HG02759 (cell line): ENCODE results near the gene LARGE1.

ENCODE experiments used
- ATAC-seq: cut with Tn5 transposase; IDR thresholded peaks from one replicate; pipeline ENCODE4 v1.9.1; 2021; ENCODE audit warnings: mild to moderate bottlenecking, moderate library complexity; ENCODE audit not compliant: unreplicated experiment

The LARGE1 gene

DNA sequence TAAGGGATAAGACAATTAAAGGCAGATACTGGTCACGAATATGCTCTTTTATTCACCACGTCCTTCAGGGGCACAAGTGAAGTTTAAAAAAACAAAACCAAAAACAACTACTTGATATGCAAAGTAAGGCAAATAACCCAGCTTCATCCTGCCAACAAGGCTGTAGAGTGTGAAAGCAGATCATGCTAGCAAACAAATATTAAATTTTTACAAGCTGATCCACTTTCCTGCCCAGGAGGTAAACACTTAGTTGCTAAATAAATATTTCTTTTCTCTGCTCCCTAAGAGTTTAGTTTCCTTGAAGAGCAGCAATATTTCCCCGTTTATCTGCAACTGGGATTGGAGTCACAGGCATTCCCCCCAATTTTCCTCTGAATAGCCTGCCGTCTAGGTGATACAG, 300.2 kb downstream of the LARGE1 start:
- no peak for ATAC-seq

DNA sequence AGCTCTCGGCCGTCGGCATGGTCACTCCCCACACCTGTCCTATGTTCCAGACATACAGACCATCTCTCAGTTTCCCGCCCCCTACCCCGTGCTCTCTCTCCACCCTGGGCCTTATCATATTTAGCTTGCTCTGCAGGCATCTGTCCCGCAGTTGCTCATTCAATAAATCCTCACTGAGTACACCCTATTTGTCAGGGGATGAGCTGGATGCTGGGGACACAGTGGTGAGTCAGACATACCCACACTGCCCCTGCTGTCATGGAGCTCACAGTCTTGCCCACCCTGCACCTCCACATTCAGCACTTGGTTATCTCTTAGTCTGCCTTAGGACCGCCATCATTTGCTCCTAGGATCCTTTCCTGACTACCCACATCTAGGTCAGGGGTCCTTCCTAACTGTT, 313.8 kb downstream of the LARGE1 start:
- no peak for ATAC-seq

GRCh38 chr22:33605666-33606065, 314.6 kb downstream of the LARGE1 start:
- ATAC-seq, result no peak

- ATAC-seq, result no peak
Measured at GRCh38 chr22:33605221-33605620, 315.1 kb downstream of the LARGE1 start.

DNA sequence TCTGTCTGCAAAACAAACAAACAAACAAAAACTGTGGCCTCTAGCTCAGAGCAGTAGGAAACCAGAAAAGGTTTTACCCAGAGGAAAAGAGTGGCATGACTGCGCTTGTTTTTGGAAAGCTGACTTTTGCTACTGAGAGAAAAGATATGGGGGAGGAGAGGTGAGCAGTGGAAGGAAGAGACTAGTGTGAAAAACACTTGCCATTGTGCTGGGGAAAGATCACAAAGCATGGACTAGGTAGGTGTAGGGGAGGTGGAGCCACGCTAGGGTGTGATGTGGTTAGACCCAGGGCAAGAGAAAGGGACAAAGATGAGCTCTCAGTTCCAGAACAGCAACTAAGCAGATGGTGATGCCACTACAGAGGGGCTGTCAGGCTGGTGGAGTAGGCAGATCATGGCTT, 319.2 kb downstream of the LARGE1 start:
- ATAC-seq, result no peak

GRCh38 chr22:33600595-33600994, 319.7 kb downstream of the LARGE1 start:
- no peak for ATAC-seq

- no peak for ATAC-seq
Measured at GRCh38 chr22:33600113-33600512, 320.2 kb downstream of the LARGE1 start.

GRCh38 chr22:33599596-33599995, 320.7 kb downstream of the LARGE1 start:
- ATAC-seq, result no peak

DNA sequence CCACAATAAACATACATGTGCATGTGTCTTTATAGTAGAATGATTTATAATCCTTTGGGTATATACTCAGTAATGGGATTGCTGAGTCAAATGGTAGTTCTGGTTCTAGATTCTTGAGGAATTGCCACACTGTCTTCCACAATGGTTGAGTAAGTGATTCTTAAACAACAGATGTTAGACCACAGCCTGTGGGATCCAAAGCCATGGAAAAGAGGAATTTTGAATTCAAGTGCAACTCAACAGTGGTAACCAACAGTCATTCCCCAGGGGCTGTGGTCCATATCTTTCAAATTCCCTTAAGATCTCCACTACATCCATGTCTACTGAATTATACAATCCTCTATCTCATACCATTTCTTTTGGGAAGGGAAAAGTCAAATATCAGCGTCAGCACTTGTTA, 321.5 kb downstream of the LARGE1 start:
- no peak for ATAC-seq

GRCh38 chr22:33597274-33597985, 322.8 kb downstream of the LARGE1 start:
- no peak for ATAC-seq

GRCh38 chr22:33593818-33594217, 326.5 kb downstream of the LARGE1 start:
- no peak for ATAC-seq

DNA sequence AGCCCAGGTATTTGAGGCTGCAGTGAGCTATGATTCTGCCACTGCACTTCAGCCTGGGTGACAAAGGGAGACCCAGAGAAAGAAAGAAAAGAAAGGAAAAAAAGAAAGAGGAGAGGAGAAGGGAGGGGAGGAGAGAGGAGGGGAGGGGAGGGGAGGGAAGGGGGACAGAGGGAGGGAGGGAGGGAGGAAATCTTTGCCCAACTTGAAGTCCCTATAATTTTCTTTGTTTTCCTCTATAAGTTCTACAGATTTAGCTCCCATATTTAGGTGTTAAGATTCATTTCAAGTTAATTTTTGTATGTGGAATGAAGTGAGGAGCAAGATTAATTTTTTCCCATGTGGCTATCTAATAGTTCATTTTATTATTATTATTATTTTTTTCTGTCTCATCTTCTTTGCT, 328.3 kb downstream of the LARGE1 start:
- ATAC-seq, result no peak

- no peak for ATAC-seq
Measured at GRCh38 chr22:33589297-33589696, 331.0 kb downstream of the LARGE1 start.

DNA sequence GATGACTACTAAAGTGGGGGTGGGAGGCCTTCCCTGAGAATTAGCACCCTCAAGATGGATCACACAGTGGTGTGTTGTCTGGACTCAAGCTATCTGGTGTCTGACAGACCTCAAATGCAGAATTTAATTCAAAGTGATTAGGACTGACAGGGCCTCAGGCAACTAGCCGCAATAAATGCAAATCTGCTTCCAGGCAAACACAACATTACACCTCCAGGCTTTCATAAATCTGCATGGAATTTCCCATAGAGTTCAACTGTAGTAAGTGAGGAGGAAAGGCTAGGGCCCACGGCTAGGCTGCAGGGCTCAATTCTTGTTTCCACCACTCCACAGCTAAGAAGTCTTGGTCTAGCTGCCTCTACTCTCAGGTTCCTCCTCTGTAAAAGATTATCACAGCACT, 331.4 kb downstream of the LARGE1 start:
- no peak for ATAC-seq

- ATAC-seq, result no peak
Measured at GRCh38 chr22:33584152-33584551, 336.1 kb downstream of the LARGE1 start.

DNA sequence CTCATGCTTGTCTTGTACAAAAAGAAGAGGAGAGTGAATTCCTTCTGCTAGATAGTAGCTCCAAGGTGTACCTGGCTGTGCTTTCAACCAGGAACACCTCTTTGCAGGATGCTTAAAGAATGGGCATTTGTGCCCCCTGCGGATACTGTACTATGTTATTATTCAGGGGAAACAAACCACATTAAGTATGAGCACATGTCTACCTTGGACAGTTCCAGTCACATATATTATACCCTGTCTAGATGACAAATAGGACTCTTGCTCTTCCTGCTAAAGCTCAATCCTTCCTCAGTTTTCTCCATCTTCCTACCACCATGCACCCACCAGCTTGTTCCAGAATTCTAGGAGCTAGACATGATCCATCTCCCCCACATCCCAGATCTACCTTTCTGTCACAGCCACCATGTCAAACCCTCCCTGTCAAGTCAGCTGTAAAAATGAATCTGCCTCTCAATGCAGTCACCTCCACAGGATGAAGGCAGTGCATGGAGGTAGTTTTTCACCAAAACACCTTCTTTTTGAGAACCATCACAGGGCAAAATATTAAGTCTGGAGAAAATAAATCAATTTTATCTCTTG, 337.4 kb downstream of the LARGE1 start:
- ATAC-seq, result no peak

DNA sequence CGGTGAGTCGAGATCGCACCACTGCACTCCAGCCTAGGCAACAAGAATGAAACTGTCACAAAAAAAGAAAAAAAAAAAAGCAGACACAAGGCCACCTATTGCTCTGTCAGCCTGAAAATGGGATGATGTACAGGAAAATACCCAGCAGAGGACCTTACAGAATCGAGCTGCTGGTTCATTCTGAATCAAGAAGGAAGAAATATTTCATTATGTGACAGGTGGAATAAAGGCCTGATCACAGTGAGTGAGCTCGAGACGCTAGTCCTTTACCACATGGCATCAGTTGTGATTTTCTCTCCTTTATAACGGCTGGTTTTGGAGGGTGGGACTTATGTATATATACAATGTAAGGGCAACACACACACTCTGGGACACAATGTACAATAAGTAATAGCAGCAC, 340.0 kb downstream of the LARGE1 start:
- no peak for ATAC-seq

DNA sequence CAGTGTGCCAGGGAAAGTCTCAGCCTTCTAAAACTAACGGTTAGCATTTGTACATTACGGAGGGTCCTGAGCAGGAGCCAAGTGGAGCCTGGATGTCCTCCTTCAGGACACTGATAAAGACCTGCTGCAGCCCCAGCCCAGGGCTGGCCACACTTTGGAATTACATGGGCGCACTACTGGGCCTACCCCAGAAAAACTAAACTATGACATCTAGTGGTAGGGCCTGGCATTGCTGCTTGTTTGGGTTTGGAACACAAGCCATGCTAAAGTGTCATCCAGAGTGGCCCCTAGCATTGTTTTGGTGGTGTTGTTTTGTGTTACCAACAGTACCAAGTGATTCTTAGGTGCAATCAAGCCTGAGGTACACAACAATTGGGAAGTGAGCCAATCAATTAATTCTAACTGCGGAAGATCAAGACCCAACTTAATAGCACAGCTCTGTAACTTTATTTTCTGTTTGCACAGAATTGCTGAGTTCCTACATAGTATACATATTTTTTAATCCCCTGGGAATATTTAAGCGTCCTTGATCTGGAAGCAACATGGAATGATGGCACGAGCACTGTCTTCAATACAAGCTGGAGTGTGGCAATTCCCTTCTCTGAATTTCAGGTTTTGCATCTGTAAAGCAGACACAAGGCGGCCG, 340.7 kb downstream of the LARGE1 start:
- ATAC-seq, result no peak

DNA sequence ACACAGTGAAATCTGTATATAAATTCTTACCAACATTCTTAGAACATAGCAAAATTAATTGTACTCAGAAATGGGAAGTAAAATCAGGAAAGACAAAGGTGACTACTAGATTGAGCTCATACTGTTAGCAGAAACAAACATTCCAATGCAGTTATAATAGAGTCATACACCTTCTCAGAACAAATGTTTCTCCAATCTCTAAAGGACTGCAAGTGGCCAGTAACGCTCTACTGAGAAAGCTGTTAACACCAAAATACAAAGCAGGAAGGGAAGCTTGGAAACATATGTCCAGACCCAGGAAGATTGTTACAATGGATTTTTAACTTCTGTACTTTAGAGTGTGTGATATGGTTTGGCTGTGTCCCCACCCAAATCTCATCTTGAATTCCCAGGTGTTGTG, 341.5 kb downstream of the LARGE1 start:
- no peak for ATAC-seq

DNA sequence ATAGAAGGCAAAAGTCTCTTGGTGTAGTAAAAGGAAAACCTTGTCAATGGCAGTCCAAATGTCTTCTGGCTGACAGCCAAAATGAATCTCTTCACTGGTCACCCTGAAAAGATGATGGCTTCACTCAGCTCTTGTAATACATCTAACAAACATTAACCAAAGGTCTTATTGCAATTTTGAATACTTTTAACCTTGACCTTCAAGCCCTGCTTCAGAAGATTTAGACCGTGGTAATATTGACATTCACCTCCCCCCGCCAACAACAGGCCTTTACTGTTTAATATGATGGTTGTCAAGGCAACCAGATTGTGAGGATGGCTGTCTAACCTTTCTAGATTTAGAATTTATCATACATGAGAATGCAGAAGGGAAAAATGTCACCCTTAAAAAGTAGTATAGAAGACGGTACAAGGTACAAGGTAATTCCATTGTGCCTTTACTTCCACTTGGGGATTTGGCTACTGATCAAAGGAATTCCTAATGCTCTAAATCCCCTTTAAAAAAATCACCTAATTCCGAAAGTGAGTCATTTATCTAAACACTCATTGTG, 342.3 kb downstream of the LARGE1 start:
- no peak for ATAC-seq

- no peak for ATAC-seq
Measured at GRCh38 chr22:33576205-33576604, 344.1 kb downstream of the LARGE1 start.

DNA sequence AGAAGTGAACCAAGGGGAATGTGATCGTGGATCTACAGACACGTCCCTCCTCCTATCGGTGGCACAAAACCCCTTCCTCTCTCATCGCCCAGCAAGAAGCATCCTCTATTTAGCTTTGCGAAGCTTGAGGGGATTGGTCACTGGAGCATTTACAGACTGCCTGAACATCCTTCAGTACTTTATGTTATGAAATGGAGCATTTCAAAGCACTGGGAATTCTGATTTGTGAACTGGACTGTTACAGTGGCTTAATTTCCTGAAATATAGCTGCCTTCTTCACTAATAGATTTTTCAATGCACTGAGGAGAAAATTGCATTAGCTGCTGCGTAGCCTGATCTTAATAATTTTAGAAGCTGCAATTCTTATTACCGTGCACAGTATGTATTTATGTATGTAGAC, 344.5 kb downstream of the LARGE1 start:
- no peak for ATAC-seq
